Left forelimb (tissue), 1 donor: ENCODE data around the gene RPS19BP1.
"Not testable (repeated sequence)": the region's sequence is repeated elsewhere in the genome, so short reads cannot be mapped to it uniquely, and the experiment has no call there.

Source experiments
- DNase-seq: peaks from one replicate; pipeline ENCODE4 v3.0.0-alpha.2; 2018; ENCODE audit warnings: low spot score

The RPS19BP1 gene

GRCh38 chr22:39513791-39514190 is 18.8 kb downstream of the RPS19BP1 start:
- no peak for DNase-seq

- no peak for DNase-seq
Measured at GRCh38 chr22:39512026-39512425, 20.5 kb downstream of the RPS19BP1 start.

- no peak for DNase-seq
Measured at GRCh38 chr22:39511226-39511625, 21.3 kb downstream of the RPS19BP1 start.

GRCh38 chr22:39510529-39511149 is 21.9 kb downstream of the RPS19BP1 start:
- DNase-seq = no peak

- no peak for DNase-seq
Measured at GRCh38 chr22:39508393-39508792, 24.2 kb downstream of the RPS19BP1 start.

GRCh38 chr22:39507021-39507420 is 25.5 kb downstream of the RPS19BP1 start:
- DNase-seq = not testable (repeated sequence)

- no peak for DNase-seq
Measured at GRCh38 chr22:39504071-39504470, 28.5 kb downstream of the RPS19BP1 start.

- DNase-seq = no peak
Measured at GRCh38 chr22:39503630-39504029, 28.9 kb downstream of the RPS19BP1 start.

- DNase-seq = no peak
Measured at GRCh38 chr22:39502789-39503409, 29.6 kb downstream of the RPS19BP1 start.

GRCh38 chr22:39502109-39502788 is 30.3 kb downstream of the RPS19BP1 start, which contains the start of gene MIEF1:
MIEF1 (plus strand) TSS chr22:39502290; CDS start chr22:39511295, 9,005 bp downstream.
- peak; percentile 96 for DNase-seq

- no peak for DNase-seq
Measured at GRCh38 chr22:39501644-39502108, 30.9 kb downstream of the RPS19BP1 start.

GRCh38 chr22:39500101-39500500 is 32.4 kb downstream of the RPS19BP1 start:
- no peak for DNase-seq

GRCh38 chr22:39498802-39499201 is 33.7 kb downstream of the RPS19BP1 start:
- no peak for DNase-seq

- DNase-seq = no peak
Measured at GRCh38 chr22:39498368-39498767, 34.2 kb downstream of the RPS19BP1 start.

- DNase-seq = no peak
Measured at GRCh38 chr22:39497429-39497828, 35.1 kb downstream of the RPS19BP1 start.

- DNase-seq = no peak
Measured at GRCh38 chr22:39496131-39496838, 36.3 kb downstream of the RPS19BP1 start.

- no peak for DNase-seq
Measured at GRCh38 chr22:39494471-39495120, 38.0 kb downstream of the RPS19BP1 start.

- no peak for DNase-seq
Measured at GRCh38 chr22:39493759-39494158, 38.8 kb downstream of the RPS19BP1 start.

- no peak for DNase-seq
Measured at GRCh38 chr22:39492186-39492585, 40.4 kb downstream of the RPS19BP1 start.

GRCh38 chr22:39491696-39492095 is 40.9 kb downstream of the RPS19BP1 start:
- DNase-seq = no peak

- DNase-seq = no peak
Measured at GRCh38 chr22:39490966-39491680, 41.4 kb downstream of the RPS19BP1 start.
